ENCODE results near the gene AHDC1. TPM values are rescaled to one million over a fixed set of nuclear protein-coding genes. Genes with fewer than 3 reads are reported as not detected.

The AHDC1 gene
- total and polyA plus RNA-seq, 2 of the 13 experiments (the other 11 are each of a cell fraction or from before 2014, with no cell fraction given): 1.0 to 2.7 TPM

DNA sequence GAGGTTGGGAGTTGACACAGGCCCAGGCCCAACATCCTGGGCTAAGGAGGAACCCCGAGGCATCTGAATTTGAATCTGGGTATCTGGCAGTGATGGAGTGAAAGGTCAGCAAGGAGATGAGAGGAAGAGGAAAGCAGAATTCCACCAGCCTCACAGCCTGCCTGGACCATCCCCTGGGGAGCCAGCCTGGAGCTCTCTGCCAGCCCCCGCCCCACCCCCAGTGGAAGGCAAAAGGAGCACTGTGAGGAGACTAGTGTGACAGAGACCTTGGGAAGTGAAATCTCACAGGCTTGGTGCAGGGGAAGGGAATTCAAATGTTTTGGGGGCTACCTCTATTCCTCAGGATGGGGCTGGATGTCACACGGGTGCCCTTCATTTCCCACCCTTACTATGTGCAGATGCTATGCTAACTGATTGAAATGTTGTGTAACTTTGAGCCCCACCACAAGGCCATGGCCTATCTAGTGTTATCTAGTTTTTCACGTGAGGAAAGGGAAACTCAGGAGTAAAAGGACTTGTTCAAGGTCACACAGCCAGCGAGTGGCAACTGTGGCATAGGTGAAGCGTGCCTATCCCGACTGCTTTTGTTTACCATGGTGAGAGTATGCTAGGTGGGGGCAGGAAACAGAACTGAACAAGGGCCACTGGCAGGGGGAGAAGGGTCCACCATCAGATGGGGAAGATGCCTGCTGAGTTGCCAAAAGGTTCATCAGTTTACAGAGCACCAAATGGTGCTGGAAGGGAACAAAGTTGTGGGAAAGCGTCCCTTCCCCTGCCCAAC is 29.8 kb downstream of the AHDC1 start (continued):
- TF ChIP-seq ISL2 (CRISPR knock-in tag; IDR thresholded peaks at IDR 0.05): peak; percentile 62
- TF ChIP-seq ARNT2 (CRISPR knock-in tag; IDR thresholded peaks at IDR 0.05; ENCODE audit: low read depth): 0 out of 2 replicates have a peak, but pooled peaks have one; percentile 49
- TF ChIP-seq YEATS4 (CRISPR knock-in tag; IDR thresholded peaks at IDR 0.05; ENCODE audit: borderline replicate concordance): 0 out of 2 replicates have a peak, but pooled peaks have one; percentile 17
- TF ChIP-seq TCF7 (IDR thresholded peaks at IDR 0.05; ENCODE audit: low read depth): peak; percentile 22; the same call in 1 of the 2 replicates
- TF ChIP-seq ZSCAN31 (CRISPR knock-in tag; IDR thresholded peaks at IDR 0.05; ENCODE audit: low read depth): 0 out of 2 replicates have a peak, but pooled peaks have one; percentile 24
- TF ChIP-seq FOSL2 (CRISPR knock-in tag; IDR thresholded peaks at IDR 0.05): peak; percentile 57; the same call in 1 of the 2 replicates
- TF ChIP-seq NRL (CRISPR knock-in tag; IDR thresholded peaks at IDR 0.05; ENCODE audit: borderline replicate concordance): no peak
- no peak for TF ChIP-seq TP53 (CRISPR knock-in tag; conservative IDR thresholded peaks at IDR 0.05)
- peak; percentile 63; the same call in 1 of the 2 replicates for TF ChIP-seq ZKSCAN8 (CRISPR knock-in tag; IDR thresholded peaks at IDR 0.05; ENCODE audit: borderline replicate concordance)
- no peak for TF ChIP-seq ZFP36 (IDR thresholded peaks at IDR 0.05; ENCODE audit: borderline replicate concordance, low read depth, low read length, partially characterized antibody)
- TF ChIP-seq MATR3 (CRISPR knock-in tag; IDR thresholded peaks at IDR 0.05): no peak
- TF ChIP-seq MEF2D (CRISPR knock-in tag; IDR thresholded peaks at IDR 0.05): peak; percentile 73; the same call in 1 of the 2 replicates
- TF ChIP-seq, protein P1, sequence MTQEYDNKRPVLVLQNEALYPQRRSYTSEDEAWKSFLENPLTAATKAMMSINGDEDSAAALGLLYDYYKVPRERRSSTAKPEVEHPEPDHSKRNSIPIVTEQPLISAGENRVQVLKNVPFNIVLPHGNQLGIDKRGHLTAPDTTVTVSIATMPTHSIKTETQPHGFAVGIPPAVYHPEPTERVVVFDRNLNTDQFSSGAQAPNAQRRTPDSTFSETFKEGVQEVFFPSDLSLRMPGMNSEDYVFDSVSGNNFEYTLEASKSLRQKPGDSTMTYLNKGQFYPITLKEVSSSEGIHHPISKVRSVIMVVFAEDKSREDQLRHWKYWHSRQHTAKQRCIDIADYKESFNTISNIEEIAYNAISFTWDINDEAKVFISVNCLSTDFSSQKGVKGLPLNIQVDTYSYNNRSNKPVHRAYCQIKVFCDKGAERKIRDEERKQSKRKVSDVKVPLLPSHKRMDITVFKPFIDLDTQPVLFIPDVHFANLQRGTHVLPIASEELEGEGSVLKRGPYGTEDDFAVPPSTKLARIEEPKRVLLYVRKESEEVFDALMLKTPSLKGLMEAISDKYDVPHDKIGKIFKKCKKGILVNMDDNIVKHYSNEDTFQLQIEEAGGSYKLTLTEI (CRISPR knock-in tag; conservative IDR thresholded peaks at IDR 0.05): no peak
- TF ChIP-seq ZSCAN9 (CRISPR knock-in tag; IDR thresholded peaks at IDR 0.05; ENCODE audit: borderline replicate concordance): no peak
- TF ChIP-seq CREB1 (IDR thresholded peaks at IDR 0.05): no peak
- peak; percentile 48; the same call in 1 of the 2 replicates for TF ChIP-seq CREB1 (CRISPR knock-in tag; IDR thresholded peaks at IDR 0.05)
- TF ChIP-seq, protein P2, sequence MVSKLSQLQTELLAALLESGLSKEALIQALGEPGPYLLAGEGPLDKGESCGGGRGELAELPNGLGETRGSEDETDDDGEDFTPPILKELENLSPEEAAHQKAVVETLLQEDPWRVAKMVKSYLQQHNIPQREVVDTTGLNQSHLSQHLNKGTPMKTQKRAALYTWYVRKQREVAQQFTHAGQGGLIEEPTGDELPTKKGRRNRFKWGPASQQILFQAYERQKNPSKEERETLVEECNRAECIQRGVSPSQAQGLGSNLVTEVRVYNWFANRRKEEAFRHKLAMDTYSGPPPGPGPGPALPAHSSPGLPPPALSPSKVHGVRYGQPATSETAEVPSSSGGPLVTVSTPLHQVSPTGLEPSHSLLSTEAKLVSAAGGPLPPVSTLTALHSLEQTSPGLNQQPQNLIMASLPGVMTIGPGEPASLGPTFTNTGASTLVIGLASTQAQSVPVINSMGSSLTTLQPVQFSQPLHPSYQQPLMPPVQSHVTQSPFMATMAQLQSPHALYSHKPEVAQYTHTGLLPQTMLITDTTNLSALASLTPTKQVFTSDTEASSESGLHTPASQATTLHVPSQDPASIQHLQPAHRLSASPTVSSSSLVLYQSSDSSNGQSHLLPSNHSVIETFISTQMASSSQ (IDR thresholded peaks at IDR 0.05; ENCODE audit: low read depth): no peak
- TF ChIP-seq, protein P2 (CRISPR knock-in tag; IDR thresholded peaks at IDR 0.05; ENCODE audit: borderline replicate concordance): peak; percentile 59; the same call in 1 of the 2 replicates
- peak in 1 of 2 experiments; percentile 18; a peak in 1 of 4 replicates for TF ChIP-seq POLR2A (IDR thresholded peaks at IDR 0.05; ENCODE audit: insufficient read depth in 1 of 2, low read depth in 2 of 2, low read length in 2 of 2)
- peak; percentile 76 for TF ChIP-seq CEBPB (IDR thresholded peaks at IDR 0.05; ENCODE audit: borderline replicate concordance, low read depth, low read length)
- no peak for TF ChIP-seq ZNF3 (CRISPR knock-in tag; IDR thresholded peaks at IDR 0.05)
- TF ChIP-seq FOSL1 (CRISPR knock-in tag; IDR thresholded peaks at IDR 0.05; ENCODE audit: borderline replicate concordance): no peak
- TF ChIP-seq NONO (IDR thresholded peaks at IDR 0.05): no peak
- peak; percentile 42; the same call in 1 of the 2 replicates for TF ChIP-seq NONO (CRISPR knock-in tag; conservative IDR thresholded peaks at IDR 0.05)
- no peak for TF ChIP-seq ZNF816 (CRISPR knock-in tag; IDR thresholded peaks at IDR 0.05; ENCODE audit: borderline replicate concordance)
- 0 out of 2 replicates have a peak, but pooled peaks have one; percentile 29 for TF ChIP-seq NFKB2 (CRISPR knock-in tag; IDR thresholded peaks at IDR 0.05; ENCODE audit: borderline replicate concordance)
- TF ChIP-seq HMG20B (CRISPR knock-in tag; conservative IDR thresholded peaks at IDR 0.05): peak; percentile 59; the same call in 1 of the 2 replicates

All from HepG2 (cell line).